Mesendoderm (in vitro differentiated cells): ENCODE data around the gene ADRA2A.

ENCODE experiments used
- DNase-seq: peaks from one replicate; pipeline ENCODE4 v3.0.0; 2013
- H2AK5ac ChIP-seq: 2 replicates; pipeline ENCODE4 v1.6.1; 2013; ENCODE audit warnings: low read length, inconsistent platforms
- H2BK120ac ChIP-seq: 2 replicates; pipeline ENCODE4 v1.6.1; 2013; ENCODE audit warnings: low read depth, mild to moderate bottlenecking, low read length, moderate library complexity, mixed read lengths
- H2BK15ac ChIP-seq: replicated peaks from 2 replicates; pipeline ENCODE4 v1.6.1; 2013; ENCODE audit warnings: low read depth, mild to moderate bottlenecking, moderate library complexity
- H2BK5ac ChIP-seq: 2 replicates; pipeline ENCODE4 v1.6.1; 2013; ENCODE audit warnings: low read length, inconsistent platforms
- H3K18ac ChIP-seq: 2 replicates; pipeline ENCODE4 v1.6.1; 2013; ENCODE audit warnings: mild to moderate bottlenecking, low read length, mixed read lengths
- H3K23ac ChIP-seq: one replicate; pipeline ENCODE4 v1.6.1; 2013; ENCODE audit warnings: low read length
- H3K27ac ChIP-seq: 2 replicates; pipeline ENCODE4 v1.5.1; 2013; ENCODE audit warnings: low read depth, mild to moderate bottlenecking, inconsistent platforms, low read length, moderate library complexity
- H3K27me3 ChIP-seq: 2 replicates; pipeline ENCODE4 v1.6.1; 2013; ENCODE audit warnings: low read length, control low read depth, mild to moderate bottlenecking, inconsistent platforms; ENCODE audit not compliant: insufficient read depth, poor library complexity
- H3K36me3 ChIP-seq: 2 replicates; pipeline ENCODE4 v1.6.1; 2013; ENCODE audit warnings: low read length, inconsistent platforms; ENCODE audit not compliant: control insufficient read depth, insufficient read depth
- H3K4ac ChIP-seq: one replicate; pipeline ENCODE4 v1.6.1; 2013; ENCODE audit warnings: low read depth, mild to moderate bottlenecking, low read length, moderate library complexity
- H3K4me1 ChIP-seq: 2 replicates; pipeline ENCODE4 v1.6.1; 2013; ENCODE audit warnings: low read depth, low read length, inconsistent platforms; ENCODE audit not compliant: control insufficient read depth
- H3K4me2 ChIP-seq: 2 replicates; pipeline ENCODE4 v1.6.1; 2013; ENCODE audit warnings: low read length
- H3K4me3 ChIP-seq: 2 replicates; pipeline ENCODE4 v1.5.1; 2013; ENCODE audit warnings: mild to moderate bottlenecking, low read length
- H3K56ac ChIP-seq: one replicate; pipeline ENCODE4 v1.6.1; 2013; ENCODE audit warnings: low read length
- H3K79me1 ChIP-seq: 2 replicates; pipeline ENCODE4 v1.6.1; 2013; ENCODE audit warnings: low read length, inconsistent platforms
- H3K79me2 ChIP-seq: 2 replicates; pipeline ENCODE4 v1.6.1; 2013; ENCODE audit warnings: mild to moderate bottlenecking, low read length; ENCODE audit not compliant: control insufficient read depth, insufficient read depth
- H3K9ac ChIP-seq: 2 replicates; pipeline ENCODE4 v1.6.1; 2013; ENCODE audit warnings: low read length, inconsistent platforms
- H4K5ac ChIP-seq: one replicate; pipeline ENCODE4 v1.6.1; 2013; ENCODE audit warnings: low read length
- H4K8ac ChIP-seq: one replicate; pipeline ENCODE4 v1.6.1; 2013; ENCODE audit warnings: low read depth, mild to moderate bottlenecking, control low read depth, low read length, moderate library complexity
- WGBS: extraction: QIAGEN DNeasy Blood & Tissue Kit; methylation state at CpG from one replicate; pipeline ENCODE4 v1.1.7; 2013; ENCODE audit warnings: low lambda C conversion rate, missing lambda C conversion rate; ENCODE audit not compliant: insufficient coverage; ENCODE audit errors: extremely low coverage; 5-methylcytosine and 5-hydroxymethylcytosine counted together

Gene ADRA2A

GRCh38 chr10:111114758-111115500, 38.1 kb downstream of the ADRA2A start:
- H3K56ac ChIP-seq = no peak overlapping the region
- no peak overlapping the region for H4K5ac ChIP-seq
- no peak overlapping the region for H3K23ac ChIP-seq
- WGBS = no CpG with 5 or more reads among the region's 12 CpGs
- no peak overlapping the region for H3K18ac ChIP-seq
- no peak overlapping the region for H2BK5ac ChIP-seq
- no peaks in the 10 kb centered on the region for H3K79me2 ChIP-seq
- H3K4ac ChIP-seq = no peak overlapping the region
- no peak overlapping the region for H2BK120ac ChIP-seq
- H2AK5ac ChIP-seq = no peak overlapping the region
- no peaks in the 10 kb centered on the region for H3K36me3 ChIP-seq
- no peak overlapping the region for H3K9ac ChIP-seq
- H3K4me2 ChIP-seq = no peak overlapping the region
- DNase-seq = no peak
- H3K4me3 ChIP-seq = no peak overlapping the region
- no peak overlapping the region for H3K27ac ChIP-seq
- no peak overlapping the region for H4K8ac ChIP-seq
- no peaks in the 10 kb centered on the region for H3K79me1 ChIP-seq
- H3K4me1 ChIP-seq = no peaks in the 10 kb centered on the region
- H2BK15ac ChIP-seq = no peak overlapping the region
- no peaks in the 10 kb centered on the region for H3K27me3 ChIP-seq

GRCh38 chr10:111116211-111116610, 39.4 kb downstream of the ADRA2A start:
- no peak for DNase-seq
- no peak overlapping the region for H2BK5ac ChIP-seq
- no peak overlapping the region for H3K56ac ChIP-seq
- H2BK15ac ChIP-seq = no peak overlapping the region
- H3K4me2 ChIP-seq = no peak overlapping the region
- H3K23ac ChIP-seq = no peak overlapping the region
- WGBS = no CpG with 5 or more reads among the region's 9 CpGs
- no peak overlapping the region for H3K4ac ChIP-seq
- no peak overlapping the region for H4K5ac ChIP-seq
- H4K8ac ChIP-seq = no peak overlapping the region
- no peaks in the 10 kb centered on the region for H3K79me1 ChIP-seq
- no peaks in the 10 kb centered on the region for H3K79me2 ChIP-seq
- H3K4me1 ChIP-seq = no peaks in the 10 kb centered on the region
- H3K18ac ChIP-seq = no peak overlapping the region
- no peak overlapping the region for H2BK120ac ChIP-seq
- H3K27me3 ChIP-seq = no peaks in the 10 kb centered on the region
- H2AK5ac ChIP-seq = no peak overlapping the region
- no peak overlapping the region for H3K27ac ChIP-seq
- no peak overlapping the region for H3K4me3 ChIP-seq
- no peak overlapping the region for H3K9ac ChIP-seq
- H3K36me3 ChIP-seq = no peaks in the 10 kb centered on the region

GRCh38 chr10:111116762-111117445, 40.1 kb downstream of the ADRA2A start:
- Histone ChIP-seq H3K4me2 (no peak overlapping the region), H3K23ac (no peak overlapping the region), H2BK120ac (no peak overlapping the region), H3K18ac (no peak overlapping the region), H2BK5ac (no peak overlapping the region), H3K4me3 (no peak overlapping the region), H4K8ac (no peak overlapping the region), H3K27ac (no peak overlapping the region), H3K4me1 (no peaks in the 10 kb centered on the region), H2BK15ac (no peak overlapping the region), H3K79me2 (no peaks in the 10 kb centered on the region), H3K79me1 (no peaks in the 10 kb centered on the region), H3K4ac (no peak overlapping the region), H3K56ac (no peak overlapping the region), H4K5ac (no peak overlapping the region), H3K27me3 (no peaks in the 10 kb centered on the region), H3K9ac (no peak overlapping the region), H3K36me3 (no peaks in the 10 kb centered on the region), H2AK5ac (no peak overlapping the region)
- no peak for DNase-seq
- no CpG with 5 or more reads among the region's 16 CpGs for WGBS

GRCh38 chr10:111117528-111118277, 40.9 kb downstream of the ADRA2A start:
- H3K4me1 ChIP-seq = no peaks in the 10 kb centered on the region
- no peak overlapping the region for H3K9ac ChIP-seq
- no peak overlapping the region for H3K4me2 ChIP-seq
- H3K18ac ChIP-seq = no peak overlapping the region
- H3K56ac ChIP-seq = no peak overlapping the region
- no peaks in the 10 kb centered on the region for H3K79me1 ChIP-seq
- no peak overlapping the region for H3K23ac ChIP-seq
- no peak overlapping the region for H2AK5ac ChIP-seq
- no peak overlapping the region for H3K27ac ChIP-seq
- no peak overlapping the region for H4K5ac ChIP-seq
- no peak overlapping the region for H2BK5ac ChIP-seq
- no peak overlapping the region for H4K8ac ChIP-seq
- no peaks in the 10 kb centered on the region for H3K79me2 ChIP-seq
- no peak overlapping the region for H3K4ac ChIP-seq
- no peaks in the 10 kb centered on the region for H3K36me3 ChIP-seq
- H3K4me3 ChIP-seq = no peak overlapping the region
- no peaks in the 10 kb centered on the region for H3K27me3 ChIP-seq
- DNase-seq = no peak
- no peak overlapping the region for H2BK120ac ChIP-seq
- no peak overlapping the region for H2BK15ac ChIP-seq
- no CpG with 5 or more reads among the region's 8 CpGs for WGBS

GRCh38 chr10:111118758-111119157, 41.9 kb downstream of the ADRA2A start:
- no peak overlapping the region for H3K56ac ChIP-seq
- H3K4me2 ChIP-seq = no peak overlapping the region
- no peaks in the 10 kb centered on the region for H3K79me2 ChIP-seq
- no peak overlapping the region for H4K5ac ChIP-seq
- H3K18ac ChIP-seq = no peak overlapping the region
- H2BK5ac ChIP-seq = no peak overlapping the region
- no peak overlapping the region for H2BK120ac ChIP-seq
- no peaks in the 10 kb centered on the region for H3K27me3 ChIP-seq
- no peak overlapping the region for H3K4ac ChIP-seq
- WGBS = no CpG with 5 or more reads among the region's 3 CpGs
- no peak overlapping the region for H3K23ac ChIP-seq
- no peak overlapping the region for H3K9ac ChIP-seq
- DNase-seq = no peak
- H2BK15ac ChIP-seq = no peak overlapping the region
- H3K27ac ChIP-seq = no peak overlapping the region
- H2AK5ac ChIP-seq = no peak overlapping the region
- H4K8ac ChIP-seq = no peak overlapping the region
- no peaks in the 10 kb centered on the region for H3K36me3 ChIP-seq
- no peak overlapping the region for H3K4me3 ChIP-seq
- H3K4me1 ChIP-seq = no peaks in the 10 kb centered on the region
- no peaks in the 10 kb centered on the region for H3K79me1 ChIP-seq
